HG02798 (cell line): ENCODE measurements around the gene FAM124A.

Source experiments
- ATAC-seq: cut with Tn5 transposase; IDR thresholded peaks from one replicate; pipeline ENCODE4 v1.9.1; 2021; ENCODE audit warnings: mild to moderate bottlenecking; ENCODE audit not compliant: unreplicated experiment, poor library complexity

FAM124A gene

DNA sequence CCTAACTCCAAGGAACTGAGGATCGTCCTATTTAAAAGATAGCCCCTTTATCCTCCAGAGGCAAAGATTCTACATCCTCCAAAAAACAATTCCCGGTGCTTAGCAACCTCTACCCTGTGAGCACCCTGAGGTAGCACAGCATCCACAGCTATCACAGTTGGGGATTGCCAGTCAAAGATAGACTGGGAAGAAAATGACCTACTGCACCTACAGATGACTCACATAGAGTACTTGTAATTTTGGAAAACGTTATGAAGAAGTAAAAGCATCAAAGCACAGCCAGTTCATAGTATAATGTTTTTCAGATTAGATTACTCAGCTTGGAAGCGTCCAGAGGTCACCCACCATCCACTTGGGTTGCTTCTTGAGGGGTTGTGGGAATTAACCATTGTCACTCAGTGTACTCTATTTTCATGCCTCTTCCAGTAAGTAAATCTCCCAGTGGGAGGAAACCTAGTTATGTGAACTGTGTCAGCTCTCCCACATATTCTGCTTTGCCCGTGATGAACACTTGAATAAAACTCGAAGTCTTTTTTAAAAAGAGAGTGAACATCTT is 8.9 kb upstream of the FAM124A start:
- no peak for ATAC-seq

DNA sequence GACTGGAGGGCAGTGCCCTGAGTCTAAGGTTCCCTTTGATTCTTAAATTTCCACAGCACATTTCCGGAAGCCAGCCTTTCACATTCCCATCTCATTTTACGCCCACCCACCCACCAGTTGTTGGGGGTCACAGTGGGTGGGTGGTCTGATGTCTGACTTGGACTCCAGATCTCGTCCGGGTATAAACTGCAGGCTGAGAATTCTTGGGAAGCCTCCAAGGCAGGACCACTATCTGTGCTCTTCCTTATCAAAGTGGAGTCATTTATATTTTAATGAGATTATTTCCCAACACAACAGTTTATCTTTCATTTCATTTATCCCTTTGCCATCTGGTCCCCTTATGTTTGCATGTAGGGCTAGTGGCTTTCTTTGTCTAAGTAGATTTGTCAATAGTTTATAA is 3.6 kb upstream of the FAM124A start:
- ATAC-seq = no peak

DNA sequence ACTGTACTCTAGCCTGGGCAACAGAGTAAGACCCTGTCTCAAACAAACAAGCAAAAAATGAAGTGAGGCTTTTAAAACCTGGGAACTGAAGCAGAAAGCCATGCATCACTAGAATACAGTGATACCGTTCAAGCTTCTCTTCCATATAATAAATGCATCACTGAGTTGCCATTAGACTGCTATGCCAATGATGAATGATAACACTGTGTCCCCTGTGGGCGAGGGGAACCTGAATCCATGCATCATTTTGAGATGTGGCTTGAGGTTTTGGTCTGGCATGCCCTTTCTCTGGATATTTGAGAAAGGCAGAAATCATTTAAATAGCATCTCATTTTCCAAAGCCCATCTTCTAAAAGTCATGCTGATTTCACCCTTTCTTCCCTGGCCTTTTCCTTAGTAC is 1.5 kb upstream of the FAM124A start:
- ATAC-seq = no peak

DNA sequence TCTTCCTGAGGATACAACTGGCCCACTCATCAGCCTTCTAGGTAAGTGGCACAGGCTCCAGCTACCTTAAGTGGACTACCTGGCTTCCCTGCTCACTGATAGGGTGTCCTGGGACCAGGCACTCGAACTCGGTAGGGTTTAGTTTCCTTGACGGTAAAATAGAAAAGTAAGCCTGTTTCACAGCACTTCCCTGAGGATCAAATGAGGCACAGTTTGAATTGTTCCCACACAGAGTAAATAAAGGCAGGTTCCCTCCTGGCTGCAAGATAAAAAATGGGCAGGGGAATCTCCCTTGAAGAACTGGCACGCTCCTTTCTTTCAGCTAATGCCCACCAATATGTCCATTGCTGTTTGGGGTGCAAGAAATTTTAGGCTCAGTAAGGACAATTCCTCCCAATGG is 1.1 kb upstream of the FAM124A start:
- no peak for ATAC-seq

DNA sequence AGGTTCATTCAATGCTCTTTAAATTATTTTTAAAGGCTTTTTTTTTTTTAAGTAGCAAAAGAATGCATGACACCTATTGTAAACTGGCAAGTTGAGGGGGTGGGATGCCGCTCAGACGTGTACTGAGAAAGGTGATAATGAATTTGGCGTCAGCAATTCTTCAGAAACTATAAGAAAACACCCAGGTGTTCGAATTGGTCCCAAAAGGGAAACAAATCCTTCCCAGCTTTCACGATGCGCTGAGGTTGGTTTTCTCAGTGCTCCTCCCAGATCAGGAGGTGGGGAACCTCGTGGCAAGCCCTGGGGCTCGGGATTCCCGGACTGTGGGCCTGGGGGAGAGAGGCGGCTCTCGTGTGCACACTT is 543 bp upstream of the FAM124A start:
- ATAC-seq = no peak

DNA sequence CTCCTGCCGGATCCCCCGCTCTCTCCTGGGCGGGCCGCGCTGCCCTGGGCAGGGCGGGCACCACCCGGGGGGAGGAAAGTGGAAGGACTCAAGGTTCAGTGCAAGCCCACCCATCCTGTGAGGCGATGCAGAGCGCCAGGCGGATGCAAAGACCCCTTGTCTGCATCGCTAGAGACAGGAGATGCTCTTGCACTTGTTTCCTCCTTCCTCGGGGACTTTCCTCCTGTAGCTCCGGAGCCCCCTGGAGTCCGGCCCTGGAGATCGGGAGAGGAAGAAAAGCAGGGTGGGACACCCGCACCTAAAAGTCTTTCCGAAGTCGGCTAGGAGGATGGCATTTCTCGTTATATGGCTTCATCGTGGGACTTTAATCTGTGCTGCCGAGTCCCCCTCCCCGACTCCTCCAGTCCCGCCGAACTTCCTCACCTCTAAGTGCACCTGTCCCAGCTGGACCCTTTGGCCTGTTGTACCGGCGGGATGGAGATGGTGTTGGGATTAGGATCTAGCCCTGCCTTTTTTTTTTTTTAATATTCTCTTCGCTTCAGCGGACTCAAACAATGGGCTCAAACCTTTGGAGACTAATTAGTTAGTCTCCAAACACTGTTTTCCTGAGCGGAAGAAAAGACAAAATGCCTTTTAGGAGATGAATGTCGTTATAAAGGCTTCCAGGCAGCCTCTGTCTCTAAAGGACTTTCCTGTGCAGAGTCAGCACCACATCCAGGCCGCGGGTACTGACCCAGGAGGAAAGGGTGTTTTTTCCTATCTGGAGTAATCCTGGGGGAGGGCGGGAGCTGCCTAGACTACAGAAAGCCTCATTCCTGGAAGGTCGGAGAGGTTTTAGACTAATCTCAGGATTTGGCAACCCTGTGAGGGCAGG is 725 bp downstream of the FAM124A start:
- no peak for ATAC-seq

DNA sequence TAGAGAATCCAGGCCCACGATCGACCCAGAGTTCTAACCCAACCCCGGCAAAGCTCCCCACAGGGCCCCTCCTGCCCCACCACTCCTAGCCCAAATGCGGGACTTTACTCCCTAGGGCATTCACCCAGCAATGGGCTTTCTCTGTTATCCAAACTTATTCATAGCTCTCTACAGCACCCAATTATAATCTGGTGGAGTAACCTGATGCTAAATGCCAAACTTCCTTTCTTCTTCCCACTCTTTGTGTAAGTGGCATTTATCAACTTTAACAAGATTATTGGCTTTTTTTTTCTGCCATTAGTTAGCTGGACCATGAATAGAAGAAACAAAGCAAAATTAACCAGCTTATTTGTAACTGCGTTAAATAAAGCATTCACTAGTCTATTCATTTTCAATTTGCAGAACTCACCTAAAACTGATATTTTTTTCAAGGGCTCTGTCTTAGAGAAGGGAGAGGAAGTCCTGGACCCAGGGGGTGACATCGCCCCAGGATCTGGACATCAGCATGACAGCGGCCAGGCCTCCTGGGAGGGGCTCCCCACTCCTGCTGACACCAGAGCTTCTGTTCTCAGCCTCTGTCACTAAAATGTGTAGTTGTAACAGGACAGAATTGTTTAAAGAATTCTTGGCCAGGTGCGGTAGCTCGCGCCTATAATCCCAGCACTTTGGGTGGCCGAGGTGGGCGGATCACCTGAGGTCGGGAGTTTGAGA is 1.5 kb downstream of the FAM124A start:
- no peak for ATAC-seq

DNA sequence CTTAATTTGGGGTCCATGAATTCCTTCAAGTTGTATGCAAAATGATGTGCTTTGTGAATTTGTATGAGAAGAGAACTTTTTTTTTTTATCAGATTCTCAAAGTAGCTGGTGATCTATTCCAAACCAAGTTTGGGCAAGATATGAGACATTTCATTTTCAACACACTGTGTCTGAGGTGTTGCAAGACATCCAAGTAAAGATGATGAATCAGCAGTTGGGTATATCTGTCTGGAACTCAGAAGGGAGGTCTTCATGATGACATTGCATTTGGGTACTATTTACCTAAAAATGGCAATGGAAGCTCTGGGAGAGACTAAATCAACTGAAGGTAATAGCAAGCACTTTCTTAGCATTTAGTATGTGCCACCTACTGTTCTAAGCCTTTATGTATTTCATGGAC is 2.8 kb downstream of the FAM124A start:
- ATAC-seq = no peak

DNA sequence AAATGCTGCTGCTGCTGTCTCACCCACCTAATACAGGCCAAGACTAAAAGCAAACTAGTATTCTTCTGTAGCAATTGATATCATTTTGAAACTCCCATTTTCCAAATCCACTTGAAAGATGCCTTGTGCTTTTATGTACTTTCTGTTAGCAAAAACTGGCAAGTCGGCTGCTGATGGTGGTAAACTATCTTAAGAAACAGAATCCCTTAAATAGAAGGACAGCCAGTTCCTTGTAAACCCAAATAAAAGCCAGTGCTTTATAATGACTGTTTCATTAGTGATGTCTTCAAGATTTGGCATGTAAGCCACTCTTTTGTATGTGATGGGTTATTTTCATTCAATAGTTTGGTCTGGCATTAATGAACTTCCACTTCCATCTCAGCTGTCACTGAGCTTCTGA is 5.2 kb downstream of the FAM124A start:
- ATAC-seq = no peak

DNA sequence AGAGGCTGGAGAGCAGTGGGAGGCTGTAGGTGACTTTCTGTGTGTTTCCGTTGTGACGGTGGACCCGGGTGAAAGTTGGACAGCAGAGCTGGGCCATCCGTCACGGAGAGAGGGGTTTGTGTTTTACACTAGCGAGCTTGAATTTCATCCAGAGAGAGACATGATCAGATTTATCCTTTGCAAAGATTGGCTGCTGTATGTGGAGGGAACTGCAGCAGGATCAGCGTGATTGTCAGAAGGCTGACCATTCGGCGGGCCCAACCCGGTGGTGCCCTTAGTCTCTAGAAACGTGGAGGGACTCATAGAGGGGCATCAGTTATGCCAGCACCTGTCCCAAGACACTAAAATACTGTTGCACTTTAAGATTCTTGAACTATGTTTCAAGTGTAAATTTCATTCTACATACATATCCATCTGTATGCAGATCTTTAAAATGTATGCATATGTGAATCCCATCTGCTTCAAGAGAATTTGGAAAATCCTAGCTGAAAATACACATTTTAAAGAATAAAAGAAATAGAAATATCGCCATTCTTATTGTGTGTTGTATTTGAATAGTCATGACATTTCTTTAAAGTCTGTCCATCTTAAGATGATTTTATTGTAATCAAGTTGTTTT is 7.0 kb downstream of the FAM124A start:
- no peak for ATAC-seq

DNA sequence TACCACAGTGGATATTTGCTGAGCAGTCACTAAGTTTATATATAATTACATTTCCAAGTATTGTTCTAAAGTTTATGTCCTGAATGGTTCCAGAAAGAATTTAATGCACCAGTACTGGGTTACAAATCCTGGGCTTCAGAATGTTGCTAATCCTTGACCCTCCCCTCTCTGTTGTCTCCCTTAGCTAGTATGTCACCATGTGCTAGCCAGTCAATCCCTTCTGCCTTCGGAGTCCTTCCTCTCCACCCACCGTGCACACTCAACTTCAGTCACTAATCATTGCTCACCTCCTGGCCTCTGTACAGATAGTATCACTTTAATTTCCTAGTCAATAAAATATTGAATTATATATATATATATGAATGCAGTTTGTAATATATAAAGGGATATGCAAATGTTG is 7.5 kb downstream of the FAM124A start:
- no peak for ATAC-seq

DNA sequence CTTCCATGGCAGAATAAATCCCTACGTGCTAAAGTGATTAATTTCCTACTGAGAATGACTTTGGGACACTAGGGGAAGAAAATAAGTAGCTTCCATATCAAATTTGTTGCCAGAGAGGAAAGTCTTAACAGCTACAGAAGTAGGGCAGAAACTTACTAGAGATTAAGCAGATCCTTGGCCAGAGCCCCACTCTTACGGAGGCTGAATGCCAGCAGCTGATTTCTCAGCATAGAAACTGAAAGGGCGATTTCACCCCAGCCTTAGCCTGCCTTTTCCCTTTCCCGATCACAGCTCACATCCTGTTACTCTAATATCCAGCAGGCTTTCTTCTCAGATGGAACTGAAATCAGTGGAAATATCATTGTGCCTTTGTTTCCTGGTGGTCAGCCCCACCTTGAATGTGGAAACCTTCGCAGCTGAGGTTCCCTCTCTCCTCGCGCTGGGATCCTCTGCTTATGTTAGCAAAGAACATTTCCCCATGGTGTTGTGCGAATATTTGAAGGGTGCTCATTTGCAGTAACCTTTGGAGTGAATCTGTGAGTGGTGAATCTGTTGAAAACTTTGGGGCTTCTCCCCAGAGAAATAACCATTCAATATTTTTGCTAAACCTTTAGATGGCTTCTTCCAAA is 8.4 kb downstream of the FAM124A start:
- ATAC-seq = no peak

DNA sequence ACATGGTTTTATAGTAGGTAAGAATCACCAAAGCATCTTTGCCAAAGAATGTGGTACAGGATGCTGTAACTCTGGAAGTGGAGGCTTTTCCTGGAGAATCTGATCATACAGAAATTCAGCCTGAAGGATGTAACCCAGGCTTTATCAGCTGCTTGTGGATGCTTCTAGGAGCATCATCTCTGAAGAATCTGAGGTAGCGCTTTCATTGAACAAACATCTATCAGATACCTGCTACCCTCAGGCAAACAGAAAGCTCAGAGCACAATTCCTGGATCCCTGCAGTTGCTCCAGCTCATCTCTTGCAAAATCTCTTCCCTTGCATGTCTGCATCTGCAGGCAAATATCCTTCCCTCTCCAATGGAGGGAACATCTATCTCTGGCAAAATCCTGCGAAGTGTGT is 9.3 kb downstream of the FAM124A start:
- no peak for ATAC-seq

DNA sequence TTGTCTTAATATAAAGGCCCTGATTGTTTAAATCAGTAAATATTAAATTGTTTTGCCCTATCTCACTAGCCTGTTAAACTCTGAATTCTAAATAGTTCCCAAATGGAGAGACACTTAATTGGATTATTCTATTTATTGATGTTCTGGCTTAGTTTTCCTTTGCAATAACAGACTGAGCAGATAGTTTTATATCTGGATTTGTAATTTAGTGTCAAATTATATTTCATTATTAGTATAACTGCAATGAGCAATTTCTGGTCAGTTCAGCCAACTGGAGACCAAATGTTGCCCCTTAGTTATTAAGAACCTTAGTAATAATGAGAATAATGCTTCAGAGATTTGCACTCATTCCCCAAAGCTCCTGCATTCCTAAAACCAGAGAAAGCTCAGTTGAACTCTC is 10.1 kb downstream of the FAM124A start:
- ATAC-seq = no peak

DNA sequence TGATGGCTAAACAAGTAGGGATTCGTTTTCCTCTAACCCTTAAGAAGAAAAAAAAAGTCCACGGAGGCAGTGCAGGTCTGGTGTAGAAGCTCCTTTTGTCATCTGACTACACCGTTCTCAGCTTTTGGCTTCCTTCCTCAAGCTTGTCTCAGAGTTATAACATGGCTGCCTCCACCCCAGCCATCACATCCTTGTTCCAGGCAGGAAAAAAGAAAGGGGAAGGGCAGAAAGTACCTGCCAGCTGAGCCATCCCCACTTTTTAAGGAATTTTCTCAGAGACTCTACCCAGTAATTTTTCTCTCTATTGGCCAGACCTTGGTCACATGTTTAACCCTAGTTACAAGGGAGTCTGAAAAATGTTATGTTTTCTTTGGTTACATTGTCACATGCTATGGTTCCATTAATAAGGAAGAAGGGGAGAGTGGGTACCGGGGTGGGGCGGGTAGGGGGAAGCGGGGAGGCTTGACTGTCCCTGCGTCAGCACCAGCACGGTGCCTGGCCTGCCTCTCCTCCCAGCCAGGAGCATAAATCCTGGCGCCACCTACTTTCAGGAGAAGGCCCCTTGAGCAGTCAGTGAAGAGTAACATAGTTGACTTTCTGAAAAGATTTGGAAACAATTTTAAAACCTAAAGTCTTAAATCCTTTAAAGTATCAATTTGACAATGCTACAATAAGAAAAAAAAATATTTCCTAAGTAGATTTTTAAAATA is 11.1 kb downstream of the FAM124A start:
- ATAC-seq = no peak

DNA sequence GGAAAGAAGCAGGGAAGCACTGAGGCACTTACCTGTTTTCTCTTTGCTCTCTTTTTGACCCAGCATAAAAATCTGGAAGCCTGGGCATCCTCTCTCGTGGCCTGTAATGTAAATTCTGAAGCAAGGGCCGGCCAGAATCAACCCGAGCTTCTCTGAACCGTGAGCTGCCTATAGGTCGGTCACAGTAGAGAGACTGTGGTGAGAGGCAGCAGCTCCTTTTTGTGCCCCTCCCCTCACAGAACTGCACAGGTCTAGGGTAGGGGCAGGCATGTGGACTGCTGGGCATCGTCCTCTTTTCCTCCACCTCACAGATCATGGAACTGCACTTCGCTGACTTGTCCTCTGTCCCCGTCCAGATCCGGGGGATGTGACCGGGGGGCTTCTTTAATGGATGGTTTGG is 12.5 kb downstream of the FAM124A start:
- no peak for ATAC-seq

DNA sequence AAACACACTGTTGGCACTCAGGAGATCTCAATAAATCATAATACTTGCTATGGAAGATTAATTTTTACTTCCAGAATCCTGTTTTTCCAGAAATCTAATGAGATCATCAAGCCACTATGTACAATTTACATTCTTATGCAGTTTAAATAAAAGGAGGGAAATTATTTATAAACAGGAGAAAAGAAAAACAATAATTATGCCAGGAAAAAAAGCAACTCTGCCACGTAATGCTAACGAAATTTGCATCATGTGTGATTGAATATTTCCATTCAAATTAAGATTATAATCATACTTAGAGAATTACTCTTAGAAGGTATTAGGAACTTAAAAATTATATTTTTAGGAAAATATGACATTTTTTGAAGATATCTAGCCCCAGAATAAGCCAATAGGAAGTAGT is 13.0 kb downstream of the FAM124A start:
- ATAC-seq = no peak

DNA sequence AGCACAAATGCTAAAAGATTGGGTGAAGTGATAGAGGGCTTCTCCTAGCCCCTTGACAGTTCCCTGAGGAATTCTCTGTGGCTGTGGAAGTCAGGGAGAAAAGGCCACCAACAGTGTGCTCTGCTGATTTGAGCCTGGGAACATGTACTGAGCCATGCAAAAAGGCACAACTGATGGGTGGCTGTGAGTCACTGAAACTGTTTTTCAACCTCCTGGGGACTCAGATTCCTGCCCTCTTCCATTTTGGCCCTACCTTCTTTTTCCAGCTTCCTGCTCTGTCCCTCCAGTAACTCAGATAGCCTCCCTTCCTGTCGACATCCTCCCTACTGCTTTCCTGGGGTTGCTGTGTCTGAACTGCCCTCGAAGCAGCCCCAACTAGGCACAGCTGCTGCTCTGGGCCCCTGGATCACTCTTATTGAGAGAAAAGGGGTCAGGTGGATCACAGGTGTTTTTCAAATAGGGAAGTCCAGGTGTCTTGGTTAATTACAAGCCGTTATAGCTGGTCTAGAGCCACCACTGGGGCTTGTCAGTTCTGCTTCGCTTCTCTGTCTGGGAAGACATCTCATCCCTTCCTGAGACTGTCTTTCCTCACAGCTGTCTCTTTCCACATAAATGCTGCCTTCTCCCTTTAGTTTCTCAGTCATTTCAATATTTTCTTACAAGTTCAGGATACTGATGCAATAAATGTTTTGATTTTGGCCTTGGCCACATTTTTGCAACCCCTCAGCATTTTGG is 13.7 kb downstream of the FAM124A start:
- no peak for ATAC-seq

DNA sequence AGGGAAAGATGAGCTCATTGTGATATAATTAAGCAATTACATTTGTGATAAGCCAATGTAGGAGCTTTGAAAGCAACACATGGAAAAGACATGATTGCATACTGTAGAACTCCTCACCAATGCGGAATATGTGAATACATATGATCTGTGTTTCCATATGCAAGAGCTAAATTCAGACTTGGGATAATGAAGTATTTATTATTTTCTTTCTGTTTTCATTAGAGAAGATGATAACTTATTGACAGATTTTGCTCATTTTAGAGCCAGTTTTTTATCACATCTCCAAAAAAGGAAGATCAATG is 14.2 kb downstream of the FAM124A start:
- no peak for ATAC-seq

DNA sequence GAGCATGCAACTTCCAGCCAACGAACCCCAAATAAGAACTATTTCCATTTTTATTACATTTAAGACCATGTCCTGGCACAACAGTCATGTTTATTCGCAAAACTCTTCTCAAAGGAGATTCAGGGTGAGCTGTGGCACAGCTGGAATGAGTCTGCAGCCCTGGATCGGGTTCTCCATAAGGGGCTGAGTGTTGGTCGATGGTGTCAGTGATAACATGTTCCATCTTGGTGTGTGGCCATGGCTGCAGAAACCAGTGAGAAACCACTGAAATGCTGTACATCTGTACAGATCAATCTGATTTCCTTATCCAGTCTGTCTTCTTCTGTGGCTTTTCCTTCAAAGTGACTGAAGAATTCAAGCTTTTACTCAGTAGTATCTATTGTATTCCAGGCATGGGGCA is 15.2 kb downstream of the FAM124A start:
- no peak for ATAC-seq
